Activated CD4-positive, alpha-beta T cell treated with anti-CD3 and anti-CD28 coated beads for 48 hours (primary cell): Measurements from ENCODE around the gene NIPSNAP3A.
"Not testable (repeated sequence)": the region's sequence is repeated elsewhere in the genome, so short reads cannot be mapped to it uniquely, and the experiment has no call there.

ENCODE experiments used
- DNase-seq: peaks from one replicate; pipeline ENCODE4 v3.0.0-alpha.2; 2020

NIPSNAP3A gene

DNA sequence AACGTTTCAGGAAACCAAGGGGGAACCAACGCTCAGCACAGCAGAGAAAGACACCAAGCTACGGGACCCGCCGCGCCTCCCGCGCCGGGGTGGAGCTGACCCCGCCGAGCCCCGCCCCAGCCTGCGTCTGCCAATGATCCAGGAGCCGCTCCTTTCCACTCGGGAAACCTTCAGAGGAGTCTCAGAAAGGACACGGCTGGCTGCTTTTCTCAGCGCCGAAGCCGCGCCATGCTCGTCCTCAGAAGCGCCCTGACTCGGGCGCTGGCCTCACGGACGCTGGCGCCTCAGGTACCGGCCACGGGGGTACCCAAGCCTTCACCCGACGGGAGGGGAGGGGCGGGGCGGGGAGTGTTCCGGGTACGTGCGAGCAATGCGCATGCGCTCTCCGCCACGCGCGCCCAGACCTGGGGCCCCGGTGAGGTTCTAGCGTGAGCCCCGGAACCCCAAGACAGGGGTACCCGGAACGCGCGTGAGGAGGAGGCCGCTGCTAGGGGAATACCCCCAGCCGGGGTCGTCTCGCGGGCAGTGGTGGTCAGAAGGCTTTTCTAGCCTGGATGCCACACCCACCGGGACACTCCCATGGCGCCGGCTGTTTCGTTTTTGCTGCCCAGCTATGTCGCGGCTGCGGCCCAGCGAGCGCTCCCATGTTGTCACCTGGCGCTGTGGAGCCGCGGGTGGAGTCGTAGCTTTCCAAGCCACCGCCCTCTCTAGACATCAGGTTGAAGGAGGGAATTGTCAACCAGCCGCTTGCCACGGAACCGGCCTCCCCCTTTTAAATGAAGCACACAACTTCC lies at the start of gene NIPSNAP3A:
TSS of gene NIPSNAP3A (plus strand) at position 119 of the 794 bp plus-strand sequence. CDS start at position 229, 110 bp downstream.
- DNase-seq: peak; percentile 90

DNA sequence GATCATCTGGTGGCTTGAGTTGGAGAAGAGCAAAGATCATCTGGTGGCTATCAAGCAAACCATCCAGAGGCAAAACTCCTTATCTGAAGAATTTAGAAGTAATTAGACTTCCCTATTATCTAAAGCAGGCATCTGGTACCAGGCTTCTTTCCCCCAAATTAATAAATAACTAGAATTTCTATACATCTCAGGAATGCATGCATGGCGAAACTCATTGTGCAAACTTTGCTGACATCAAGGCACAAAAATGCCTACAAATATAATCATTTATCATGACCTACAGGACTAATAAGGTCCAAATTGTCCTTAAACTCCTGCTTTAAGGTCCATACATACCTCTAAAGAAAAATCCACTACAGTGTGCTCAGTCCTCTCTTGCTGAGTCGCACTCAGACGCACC lies 47.2 kb upstream of the NIPSNAP3A start:
- no peak for DNase-seq

GRCh38 chr9:104708737-104709136 lies 38.7 kb upstream of the NIPSNAP3A start:
- DNase-seq: not testable (repeated sequence)

- DNase-seq: no peak
These were observed 35.9 kb upstream of the NIPSNAP3A start for GRCh38 chr9:104711604-104712003.

DNA sequence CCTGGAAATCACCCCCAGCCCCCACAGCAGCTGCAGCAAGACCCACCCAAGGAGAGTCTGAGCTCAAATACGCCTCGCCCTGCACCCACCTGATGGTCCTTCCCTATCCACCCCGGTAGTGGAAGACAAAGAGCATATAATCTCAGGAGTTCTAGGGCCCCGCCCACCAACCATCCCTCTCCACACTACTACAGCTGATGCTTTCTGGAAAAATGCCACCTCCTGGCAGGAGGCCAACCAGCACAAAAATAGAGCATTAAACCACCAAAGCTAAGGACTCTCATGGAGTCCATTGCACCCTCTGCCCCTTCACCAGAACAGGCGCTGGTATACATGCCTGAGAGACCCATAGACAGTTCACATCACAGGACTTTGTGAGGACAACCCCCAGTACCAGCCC lies 22.5 kb upstream of the NIPSNAP3A start:
- DNase-seq: no peak

DNA sequence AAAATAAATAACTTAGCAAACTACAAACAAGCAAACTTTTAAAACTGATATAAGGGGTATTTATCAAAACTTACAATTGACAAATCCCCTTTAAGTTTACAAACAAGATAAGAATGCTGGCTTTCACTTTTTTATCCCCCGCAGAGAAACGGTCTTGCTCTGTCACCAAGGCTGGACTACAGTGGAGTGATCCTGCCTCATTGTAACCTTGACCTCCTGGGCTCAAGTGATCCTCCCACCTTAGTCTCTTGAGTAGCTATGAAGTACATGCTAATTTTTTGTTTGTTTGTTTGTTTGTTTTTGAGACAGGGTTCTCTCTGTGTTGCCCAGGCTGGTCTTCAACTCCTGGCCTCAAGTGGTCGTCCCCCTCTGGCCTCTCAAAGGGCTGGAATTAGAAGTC lies 9.0 kb upstream of the NIPSNAP3A start:
- no peak for DNase-seq

- DNase-seq: no peak
These were observed 6.9 kb upstream of the NIPSNAP3A start for GRCh38 chr9:104740621-104741020.

DNA sequence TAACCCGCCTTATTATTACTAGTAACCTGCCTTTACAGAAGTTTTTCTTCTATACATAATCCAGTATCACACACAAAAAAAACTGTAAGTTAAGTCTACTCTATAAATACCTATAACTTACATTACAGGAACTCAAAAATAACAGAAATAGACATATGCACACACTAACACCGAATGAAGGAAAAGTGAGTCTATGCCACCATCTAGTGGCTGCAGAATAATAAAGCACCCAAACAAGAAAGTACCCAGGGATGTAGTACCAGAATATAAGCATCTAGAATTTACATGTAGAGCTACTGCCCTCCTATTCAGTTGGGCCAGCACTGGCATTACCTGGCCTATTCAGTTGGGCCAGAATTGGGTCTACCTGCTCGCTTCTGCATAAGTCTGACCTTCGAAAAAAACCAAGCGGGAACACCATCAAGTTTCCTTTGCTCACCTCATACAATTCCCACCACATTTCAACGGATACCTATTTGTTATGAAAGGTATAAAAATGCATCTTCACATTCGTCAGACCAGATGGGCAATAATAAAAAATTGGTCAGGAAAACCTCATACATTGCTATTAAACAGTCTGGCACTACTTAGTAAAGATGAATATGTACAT lies 4.0 kb upstream of the NIPSNAP3A start:
- DNase-seq: peak; percentile 8

DNA sequence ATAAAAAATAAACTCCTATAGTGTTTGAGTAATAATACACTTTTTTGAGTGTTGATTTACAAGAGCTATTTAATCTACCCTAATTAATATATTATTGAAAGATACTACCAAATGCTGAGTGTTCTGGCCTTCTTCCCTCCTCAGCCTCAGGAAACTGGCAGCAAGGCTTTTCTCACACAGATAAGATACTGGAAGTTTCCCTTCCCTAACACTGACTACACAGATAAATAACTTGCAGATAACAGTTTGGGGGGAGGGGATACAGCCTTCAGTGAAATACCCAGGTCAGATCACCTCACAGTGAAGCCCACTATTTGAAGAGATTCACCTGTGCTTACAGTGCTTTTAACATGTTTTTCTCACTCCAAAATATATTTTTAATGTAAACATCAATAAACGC lies 1.6 kb upstream of the NIPSNAP3A start:
- no peak for DNase-seq

DNA sequence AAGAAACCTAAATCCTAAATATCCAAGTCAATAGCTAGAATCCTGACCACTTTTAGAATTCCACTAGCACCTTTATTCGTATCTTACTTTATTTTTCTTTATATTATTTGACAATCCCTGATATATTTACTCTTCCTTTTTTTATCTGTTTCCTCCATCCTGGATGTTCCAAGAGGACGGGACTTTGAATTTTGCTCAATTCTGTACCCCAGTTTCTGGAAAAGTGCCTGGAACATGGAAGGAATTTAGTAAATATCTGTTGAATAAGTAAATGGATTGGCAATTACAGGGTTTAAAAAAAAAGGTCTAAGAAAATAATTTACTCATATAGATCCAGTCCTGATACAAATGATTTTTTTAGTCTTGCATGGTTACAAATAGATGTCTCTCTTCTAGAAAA lies 1.2 kb upstream of the NIPSNAP3A start:
- DNase-seq: no peak

DNA sequence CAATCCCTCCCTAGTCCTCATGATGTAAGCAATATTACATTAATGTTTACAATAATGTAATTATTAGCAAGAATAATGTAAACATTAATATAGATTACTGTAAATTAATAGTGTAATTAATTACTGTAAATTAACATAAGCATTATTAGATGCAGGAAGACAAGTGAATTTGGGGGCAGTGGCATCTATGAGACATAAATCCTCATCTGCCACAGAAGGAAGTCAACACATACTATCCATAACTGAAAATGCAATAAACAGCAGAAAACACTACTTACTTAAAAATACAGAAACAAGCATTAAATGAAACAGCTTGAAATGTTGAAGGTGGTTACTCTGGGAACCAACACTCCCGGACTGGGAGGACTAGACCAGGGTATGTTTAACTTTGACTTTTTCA lies 685 bp upstream of the NIPSNAP3A start:
- no peak for DNase-seq

DNA sequence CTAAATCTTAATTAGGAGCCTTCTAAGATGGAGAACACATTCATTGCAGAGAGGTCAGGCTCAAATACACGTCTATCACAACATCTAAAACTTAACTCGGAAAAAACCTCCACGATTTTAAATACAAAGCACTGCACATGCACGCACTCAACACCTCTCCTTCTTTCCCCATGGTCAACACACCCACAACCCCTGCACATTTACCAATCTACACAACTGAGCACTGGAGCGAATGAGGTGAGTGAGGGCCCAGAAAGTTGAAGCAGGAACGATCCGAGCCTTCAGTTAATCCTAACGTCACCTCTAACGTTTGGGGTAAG lies 278 bp upstream of the NIPSNAP3A start:
- no peak for DNase-seq

DNA sequence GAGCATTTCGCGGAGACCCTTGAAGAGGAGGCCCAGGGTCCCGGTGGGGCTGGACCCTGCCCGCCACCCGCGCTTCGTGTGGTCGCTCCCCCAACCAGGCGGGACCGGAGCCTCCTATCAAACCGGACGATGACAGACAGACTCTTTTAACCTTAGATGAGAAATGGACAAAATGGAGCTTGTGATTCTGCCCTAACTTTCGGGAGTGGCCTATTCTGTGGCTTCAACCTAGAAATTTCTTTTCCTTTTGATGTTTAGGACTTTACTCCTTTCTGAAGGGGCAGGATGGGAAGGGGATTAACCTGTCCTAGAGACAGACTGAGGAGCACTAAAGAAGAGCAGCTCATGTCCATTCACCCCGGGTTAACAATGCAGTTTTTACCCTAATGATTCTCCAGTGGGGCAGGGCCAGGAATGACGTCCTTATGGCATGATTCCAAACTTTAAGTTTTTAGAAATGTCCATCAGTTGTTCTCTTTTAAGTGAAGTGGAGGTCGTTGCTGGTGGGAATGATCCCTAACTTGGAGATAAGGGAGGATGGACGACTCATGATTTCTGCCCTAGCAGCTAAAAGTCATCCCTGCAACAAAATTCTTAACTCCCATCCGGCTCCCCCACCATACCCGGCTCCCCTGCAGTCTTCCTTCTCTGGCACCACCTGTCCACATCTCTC lies 1.0 kb downstream of the NIPSNAP3A start:
- DNase-seq: no peak

DNA sequence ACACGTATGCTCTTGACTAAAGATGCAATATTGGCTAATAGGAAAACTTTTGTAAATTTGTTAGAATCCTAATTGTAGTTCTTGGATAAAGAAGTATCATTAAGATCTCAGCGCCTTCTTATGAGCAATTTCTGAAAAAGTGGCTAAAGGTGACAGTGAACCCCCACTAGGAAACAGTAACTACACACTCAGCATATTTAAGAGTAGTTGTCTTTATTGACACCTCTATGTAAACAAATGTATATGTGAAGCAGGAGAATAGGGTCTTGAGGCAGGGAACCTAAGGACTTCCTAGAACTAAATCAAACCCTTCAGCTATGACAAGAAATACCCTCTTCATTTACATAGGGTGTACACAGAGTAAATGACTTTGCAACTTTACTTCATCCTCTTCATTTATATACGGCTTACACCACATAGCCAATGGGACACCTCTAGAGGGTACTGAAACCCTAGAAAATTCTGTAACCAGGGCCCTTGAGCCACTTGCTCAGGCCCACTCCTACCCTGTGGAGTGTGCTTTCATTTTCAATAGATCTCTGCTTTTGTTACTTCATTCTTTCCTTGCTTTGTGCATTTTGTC lies 2.8 kb downstream of the NIPSNAP3A start:
- no peak for DNase-seq

GRCh38 chr9:104758974-104759373 lies 11.5 kb downstream of the NIPSNAP3A start:
- DNase-seq: no peak

DNA sequence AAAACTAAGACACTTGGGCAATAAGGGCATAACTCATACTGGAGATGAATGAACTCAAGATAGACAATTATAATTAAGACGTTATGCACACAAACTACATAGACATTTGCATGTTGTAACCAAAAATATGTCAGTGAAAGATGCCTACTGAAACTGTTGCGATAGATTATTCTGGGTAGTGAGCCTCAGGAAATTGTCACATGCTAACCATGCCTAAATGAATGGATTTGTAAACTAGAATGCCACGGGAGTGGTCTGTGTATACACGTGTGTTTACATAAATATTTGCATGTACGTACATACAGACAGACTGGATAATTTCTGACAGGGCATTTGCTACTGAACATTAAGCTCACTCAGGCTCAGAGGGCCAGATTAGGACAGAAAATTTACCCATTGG lies 17.7 kb downstream of the NIPSNAP3A start:
- DNase-seq: no peak

DNA sequence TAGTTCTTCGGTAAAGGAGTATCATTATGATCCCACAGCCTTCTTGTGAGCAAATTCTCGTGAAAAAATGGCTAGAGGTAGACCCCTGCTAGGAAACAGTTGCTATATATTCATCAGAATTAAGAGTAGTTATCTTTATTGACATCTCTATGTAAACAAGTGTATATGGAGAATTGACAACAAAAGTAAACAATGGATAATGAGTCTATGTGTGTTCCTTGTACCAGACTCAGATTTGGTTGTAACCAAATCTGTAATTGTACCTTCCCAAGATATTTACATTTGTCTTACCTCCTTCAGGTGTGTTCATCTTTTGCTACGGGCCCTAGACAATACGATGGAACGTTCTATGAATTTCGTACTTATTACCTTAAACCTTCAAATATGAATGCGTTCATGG lies 18.5 kb downstream of the NIPSNAP3A start:
- DNase-seq: no peak

GRCh38 chr9:104767507-104767906 lies 20.0 kb downstream of the NIPSNAP3A start:
- DNase-seq: no peak

DNA sequence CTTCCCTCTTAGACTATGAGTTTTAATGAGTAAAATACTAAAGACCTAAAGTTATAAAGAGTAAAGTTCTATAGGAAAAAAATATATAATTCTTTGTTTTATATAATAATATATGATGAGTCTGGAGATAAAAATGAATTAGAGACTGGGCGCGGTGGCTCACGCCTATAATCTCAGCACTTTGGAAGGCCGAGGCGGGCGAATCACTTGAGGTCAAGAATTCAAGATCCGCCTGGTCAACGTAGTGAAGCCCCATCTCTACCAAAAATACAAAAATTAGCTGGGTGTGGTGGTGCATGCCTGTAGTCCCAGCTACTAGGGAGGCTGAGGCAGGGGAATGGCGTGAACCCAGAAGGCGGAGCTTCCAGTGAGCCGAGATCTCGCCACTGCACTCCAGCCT lies 21.5 kb downstream of the NIPSNAP3A start:
- not testable (repeated sequence) for DNase-seq

GRCh38 chr9:104769655-104770054 lies 22.2 kb downstream of the NIPSNAP3A start:
- no peak for DNase-seq

DNA sequence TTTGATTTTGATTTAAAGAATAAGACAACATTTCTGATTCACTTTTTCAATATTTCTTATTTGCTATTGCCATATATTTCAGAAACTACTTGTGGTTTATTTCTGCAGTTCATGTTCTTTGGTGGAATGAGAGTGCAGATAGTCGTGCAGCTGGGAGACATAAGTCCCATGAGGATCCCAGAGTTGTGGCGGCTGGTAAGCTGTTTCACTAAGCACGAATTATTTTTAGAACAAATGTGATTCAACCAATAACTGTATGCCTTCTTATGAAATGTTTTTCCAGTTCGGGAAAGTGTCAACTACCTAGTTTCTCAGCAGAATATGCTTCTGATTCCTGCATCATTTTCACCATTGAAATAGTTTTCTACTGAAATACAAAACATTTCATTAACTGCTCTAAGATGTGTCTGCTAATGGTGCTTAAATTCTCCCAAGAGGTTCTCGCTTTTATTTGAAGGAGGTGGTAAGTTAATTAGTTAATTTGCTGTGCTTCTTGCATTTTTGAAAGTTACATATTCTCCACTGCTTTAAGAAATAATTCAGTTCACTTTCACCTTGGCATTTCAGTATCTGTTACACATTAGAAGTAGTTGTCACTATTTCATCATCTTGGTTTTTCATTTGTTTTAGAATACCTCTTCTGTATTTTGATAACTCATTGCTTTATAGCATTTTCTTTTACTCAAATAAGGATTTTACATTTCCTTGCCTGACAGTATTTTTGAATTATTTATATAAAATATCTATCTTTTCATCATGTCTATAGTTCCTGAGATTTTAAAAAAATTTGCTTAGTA lies 25.4 kb downstream of the NIPSNAP3A start:
- DNase-seq: no peak

DNA sequence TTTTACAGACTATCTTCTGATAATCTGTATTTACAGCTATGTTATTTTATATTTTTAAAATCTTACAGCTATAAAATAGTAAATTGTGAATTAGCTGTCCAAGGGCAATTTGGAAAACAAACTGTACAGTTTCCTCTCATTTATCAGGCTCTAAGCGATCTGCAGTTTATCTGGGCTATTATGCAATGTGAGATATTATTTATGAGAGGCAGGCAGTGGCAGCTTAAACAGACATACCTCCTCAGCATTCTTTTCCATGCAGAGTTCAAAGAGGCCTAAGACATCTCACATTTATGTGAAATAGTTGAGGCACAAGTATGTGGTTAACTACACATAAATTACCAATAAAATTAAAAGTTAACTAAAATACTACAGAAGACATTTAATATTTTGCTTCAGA lies 26.6 kb downstream of the NIPSNAP3A start:
- no peak for DNase-seq
